ENCODE measurements around the gene CCT2. TPM values are rescaled to one million over a fixed set of nuclear protein-coding genes. Genes with fewer than 3 reads are reported as not detected.

CCT2 gene
- total and polyA plus RNA-seq, 9 of the 15 experiments (the other 6 are each of a cell fraction or from before 2014, with no cell fraction given), result 341 to 738 (median 490) TPM

- peak; percentile 90 for TF ChIP-seq ZBTB40 (IDR thresholded peaks at IDR 0.05)
- no peak for TF ChIP-seq ZBTB40 (CRISPR knock-in tag; IDR thresholded peaks at IDR 0.05)
- TF ChIP-seq ARNT (IDR thresholded peaks at IDR 0.05), result 0 out of 4 replicates have a peak, but pooled peaks of 1 of the 2 experiments have one; percentile 17
- TF ChIP-seq ZKSCAN8 (CRISPR knock-in tag; IDR thresholded peaks at IDR 0.05), result no peak
- TF ChIP-seq CBFB (CRISPR knock-in tag; IDR thresholded peaks at IDR 0.05), result peak; percentile 98
- TF ChIP-seq ZBED1 (IDR thresholded peaks at IDR 0.05), result no peak
- TF ChIP-seq SNIP1 (IDR thresholded peaks at IDR 0.05; ENCODE audit: low read depth), result no peak
- TF ChIP-seq RFX1 (IDR thresholded peaks at IDR 0.05), result peak; percentile 90
- peak; percentile 5 for TF ChIP-seq FUS (optimal IDR thresholded peaks at IDR 0.05; ENCODE audit: low read depth, low read length)
- 0 out of 2 replicates have a peak, but pooled peaks have one; percentile 15 for TF ChIP-seq SMC3 (conservative IDR thresholded peaks at IDR 0.05; ENCODE audit: insufficient read depth, low read depth, low read length)
- TF ChIP-seq TOE1 (IDR thresholded peaks at IDR 0.05; ENCODE audit: borderline replicate concordance), result peak; percentile 77
- peak; percentile 90; the same call in 1 of the 2 replicates for TF ChIP-seq TOE1 (CRISPR knock-in tag; IDR thresholded peaks at IDR 0.05; ENCODE audit: borderline replicate concordance, low read depth)
- TF ChIP-seq ATF4 (CRISPR knock-in tag; IDR thresholded peaks at IDR 0.05), result no peak
- TF ChIP-seq TAF1 (IDR thresholded peaks at IDR 0.05; ENCODE audit: control insufficient read depth, extremely low read depth, insufficient read depth, low read length, severe bottlenecking), result peak; percentile 80
- peak; percentile 59 for TF ChIP-seq C11orf30 (IDR thresholded peaks at IDR 0.05; ENCODE audit: low read depth)
- TF ChIP-seq TAF9B (IDR thresholded peaks at IDR 0.05; ENCODE audit: partially characterized antibody), result peak; percentile 93
- peak; percentile 90 for TF ChIP-seq ZNF395 (CRISPR knock-in tag; IDR thresholded peaks at IDR 0.05)
These were observed at the start of gene CCT2 (continued) for GRCh38 chr12:69585189-69586062.
